Thyroid gland (tissue), 4 donors: ENCODE measurements around the gene GALNT10. TPM values are rescaled to one million over a fixed set of nuclear protein-coding genes. Genes with fewer than 3 reads are reported as not detected.

Experiments used
- DNase-seq, 2 donors: peaks; one replicate each; pipeline ENCODE4 v3.0.0-alpha.2; 2019
- H3K27ac ChIP-seq, 3 donors: fragments of 200-600 bp; sonication (generic); 1 replicate in 2 of 3; 2 replicates in 1 of 3; pipeline ENCODE4 v1.5.1; 2016 to 2019; ENCODE audit warnings: mild to moderate bottlenecking in 1 of 3, moderate library complexity in 1 of 3
- H3K27me3 ChIP-seq: fragments of 200-600 bp; sonication (generic); one replicate; pipeline ENCODE4 v1.5.1; 2019
- H3K36me3 ChIP-seq, 2 donors: fragments of 200-600 bp; sonication (generic); one replicate each; pipeline ENCODE4 v1.5.1; 2016 to 2019
- H3K4me1 ChIP-seq, 2 donors: fragments of 200-600 bp; sonication (generic); one replicate each; pipeline ENCODE4 v1.5.1; 2017 to 2019
- H3K4me3 ChIP-seq, 3 donors: fragments of 200-600 bp; sonication (generic); replicated peaks in 1 of 3; 1 replicate in 2 of 3; 2 replicates in 1 of 3; pipeline ENCODE4 v1.5.1; 2016; ENCODE audit warnings: mild to moderate bottlenecking in 1 of 3
- H3K9me3 ChIP-seq: fragments of 200-600 bp; sonication (generic); one replicate; pipeline ENCODE4 v1.5.1; 2017
- POLR2A ChIP-seq, 2 donors: fragments of 450-650 bp; IDR thresholded peaks; one replicate each; pipeline ENCODE4 v1.6.1; 2017; ENCODE audit warnings: antibody characterized with exemption in 2 of 2, mild to moderate bottlenecking in 2 of 2, moderate library complexity in 1 of 2
- WGBS, 2 donors: methylation state at CpG; one replicate each; pipeline ENCODE4 v1.1.5; 2017; 5-methylcytosine and 5-hydroxymethylcytosine counted together
- intact Hi-C: fragments of 100-400 bp; cut with DNase I; formaldehyde crosslinking; loops from one replicate; pipeline ENCODE4 v1.15.1; 2023
- total RNA-seq, 4 donors: library from RNA; depleted of rRNA; stranded (reverse); fragments of >200 nt; gene quantifications; one replicate each; pipeline ENCODE4 v1.2.3, GENCODE V29; 2016
- TF ChIP-seq, protein P1 (sequence below), 6 experiments: fragments of 200-600 bp in 3 of 6; fragments of 450-650 bp in 3 of 6; sonication (generic) in 3 of 6; IDR thresholded peaks; one replicate each; pipeline ENCODE4 v1.5.1; 2016 to 2019; ENCODE audit warnings: antibody characterized with exemption in 6 of 6, mild to moderate bottlenecking in 2 of 6, inconsistent platforms in 1 of 6, moderate library complexity in 1 of 6

GALNT10 gene
- total RNA-seq, 4 donors from 2014 or later = 33.3 to 69.6 (median 58.1) TPM

- no peak overlapping the region for H3K27ac ChIP-seq
- no peak overlapping the region for H3K4me3 ChIP-seq
- no peaks in the 10 kb centered on the region for H3K36me3 ChIP-seq
- no peaks in the 10 kb centered on the region for H3K27me3 ChIP-seq
- WGBS, 2 donors = 78 to 96% methylated on average over 3 of the region's 3 CpGs
- H3K4me1 ChIP-seq = no peaks in the 10 kb centered on the region
- no peak for TF ChIP-seq POLR2A (IDR thresholded peaks at IDR 0.05)
- no peak for DNase-seq
- intact Hi-C loops = no loop called here
- no peaks in the 10 kb centered on the region for H3K9me3 ChIP-seq
Measured at GRCh38 chr5:154396128-154396527, 205.6 kb downstream of the GALNT10 start.

GRCh38 chr5:154397652-154398406, 207.3 kb downstream of the GALNT10 start:
- DNase-seq = peak; percentile 43
- H3K27me3 ChIP-seq = no peaks in the 10 kb centered on the region
- TF ChIP-seq, protein P1, sequence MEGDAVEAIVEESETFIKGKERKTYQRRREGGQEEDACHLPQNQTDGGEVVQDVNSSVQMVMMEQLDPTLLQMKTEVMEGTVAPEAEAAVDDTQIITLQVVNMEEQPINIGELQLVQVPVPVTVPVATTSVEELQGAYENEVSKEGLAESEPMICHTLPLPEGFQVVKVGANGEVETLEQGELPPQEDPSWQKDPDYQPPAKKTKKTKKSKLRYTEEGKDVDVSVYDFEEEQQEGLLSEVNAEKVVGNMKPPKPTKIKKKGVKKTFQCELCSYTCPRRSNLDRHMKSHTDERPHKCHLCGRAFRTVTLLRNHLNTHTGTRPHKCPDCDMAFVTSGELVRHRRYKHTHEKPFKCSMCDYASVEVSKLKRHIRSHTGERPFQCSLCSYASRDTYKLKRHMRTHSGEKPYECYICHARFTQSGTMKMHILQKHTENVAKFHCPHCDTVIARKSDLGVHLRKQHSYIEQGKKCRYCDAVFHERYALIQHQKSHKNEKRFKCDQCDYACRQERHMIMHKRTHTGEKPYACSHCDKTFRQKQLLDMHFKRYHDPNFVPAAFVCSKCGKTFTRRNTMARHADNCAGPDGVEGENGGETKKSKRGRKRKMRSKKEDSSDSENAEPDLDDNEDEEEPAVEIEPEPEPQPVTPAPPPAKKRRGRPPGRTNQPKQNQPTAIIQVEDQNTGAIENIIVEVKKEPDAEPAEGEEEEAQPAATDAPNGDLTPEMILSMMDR (IDR thresholded peaks at IDR 0.05) = no peak
- no peak overlapping the region for H3K27ac ChIP-seq
- intact Hi-C loops = no loop called here
- H3K36me3 ChIP-seq = no peaks in the 10 kb centered on the region
- H3K4me1 ChIP-seq = no peaks in the 10 kb centered on the region
- 60 to 67% methylated on average over 10 of the region's 10 CpGs for WGBS, 2 donors
- H3K4me3 ChIP-seq = no peak overlapping the region
- H3K9me3 ChIP-seq = no peaks in the 10 kb centered on the region

DNA sequence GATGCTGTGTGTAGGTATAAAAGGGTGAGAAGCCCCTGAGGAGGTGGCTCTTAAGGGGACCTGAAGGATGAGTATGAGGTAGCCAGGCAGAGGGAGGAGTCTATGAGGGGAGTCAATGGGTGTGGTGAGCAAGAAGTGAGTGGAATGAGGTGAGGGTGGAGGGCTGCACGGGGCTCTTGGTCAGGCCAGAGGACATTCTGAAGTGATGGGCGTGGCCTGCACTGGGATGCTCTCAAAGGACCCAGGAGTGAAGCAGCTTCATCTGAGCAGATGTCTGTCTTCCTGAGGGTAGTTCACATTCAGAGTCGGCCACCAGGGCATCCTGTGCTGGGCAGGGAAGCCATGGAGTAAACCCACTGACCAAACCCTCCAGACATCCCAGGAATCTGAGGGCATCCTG, 210.1 kb downstream of the GALNT10 start:
- Histone ChIP-seq H3K4me1 (peaks cover 0 to 8% of the 10 kb centered on the region in 2 donors), H3K27me3 (no peaks in the 10 kb centered on the region), H3K9me3 (no peaks in the 10 kb centered on the region), H3K36me3 (no peaks in the 10 kb centered on the region), H3K4me3 (no peak overlapping the region), H3K27ac (no peak overlapping the region)
- WGBS, 2 donors = 54 to 79% methylated on average over 3 of the region's 3 CpGs
- no peak for DNase-seq
- no peak for TF ChIP-seq POLR2A (IDR thresholded peaks at IDR 0.05)
- TF ChIP-seq, protein P1 (IDR thresholded peaks at IDR 0.05) = no peak
- intact Hi-C loops = loop anchor here (5.0 to 10.0 kb wide), 3 partner anchors 218 to 426 kb away; no protein-coding TSS in a partner anchor

- DNase-seq = no peak
- Histone ChIP-seq H3K9me3 (no peaks in the 10 kb centered on the region), H3K4me3 (no peak overlapping the region), H3K27ac (no peak overlapping the region), H3K36me3 (no peaks in the 10 kb centered on the region), H3K27me3 (no peaks in the 10 kb centered on the region), H3K4me1 (peaks cover 0 to 8% of the 10 kb centered on the region in 2 donors)
- no peak for TF ChIP-seq POLR2A (IDR thresholded peaks at IDR 0.05)
- TF ChIP-seq, protein P1 (IDR thresholded peaks at IDR 0.05) = no peak
- intact Hi-C loops = loop anchor here (5.0 to 10.0 kb wide), 3 partner anchors 219 to 427 kb away; no protein-coding TSS in a partner anchor
- 89 to 92% methylated on average over 4 to 5 of the region's 5 CpGs for WGBS, 2 donors
Measured at GRCh38 chr5:154401355-154401754, 210.8 kb downstream of the GALNT10 start.

DNA sequence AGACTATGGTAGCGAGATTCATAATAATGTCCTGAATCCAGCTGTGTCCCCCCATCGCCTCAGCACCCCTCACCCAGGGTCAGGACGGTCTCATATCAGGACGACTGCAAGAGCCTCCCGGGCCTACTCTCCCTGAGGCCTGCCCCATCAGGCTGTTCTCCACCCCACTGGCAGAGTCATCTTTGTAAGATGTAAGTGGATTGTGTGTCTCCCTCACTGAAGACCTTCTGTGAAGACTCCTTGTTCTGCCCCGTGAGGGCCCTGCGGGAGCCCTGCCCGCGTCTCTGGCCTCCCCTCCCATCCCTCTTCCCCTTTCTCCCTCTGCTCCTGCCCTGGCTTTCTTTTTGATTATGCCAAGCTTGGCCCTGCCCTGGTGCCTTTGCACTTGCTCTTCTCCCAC, 211.4 kb downstream of the GALNT10 start:
- no peak for DNase-seq
- intact Hi-C loops = loop anchor here (5.0 to 10.0 kb wide), 3 partner anchors 220 to 427 kb away; no protein-coding TSS in a partner anchor
- H3K27ac ChIP-seq = no peak overlapping the region
- TF ChIP-seq, protein P1 (IDR thresholded peaks at IDR 0.05) = no peak
- no peak for TF ChIP-seq POLR2A (IDR thresholded peaks at IDR 0.05)
- no peaks in the 10 kb centered on the region for H3K36me3 ChIP-seq
- no peaks in the 10 kb centered on the region for H3K27me3 ChIP-seq
- H3K4me3 ChIP-seq = no peak overlapping the region
- H3K9me3 ChIP-seq = no peaks in the 10 kb centered on the region
- peaks cover 0 to 8% of the 10 kb centered on the region in 2 donors for H3K4me1 ChIP-seq
- 94 to 95% methylated on average over 9 of the region's 9 CpGs for WGBS, 2 donors
